GM18873 (cell line): Measurements from ENCODE around the gene DCTD.

Experiments used
- ATAC-seq: cut with Tn5 transposase; IDR thresholded peaks from one replicate; pipeline ENCODE4 v1.9.1; 2021; ENCODE audit warnings: mild to moderate bottlenecking, moderate library complexity, moderate number of reproducible peaks; ENCODE audit not compliant: unreplicated experiment, low FRiP score

The DCTD gene

DNA sequence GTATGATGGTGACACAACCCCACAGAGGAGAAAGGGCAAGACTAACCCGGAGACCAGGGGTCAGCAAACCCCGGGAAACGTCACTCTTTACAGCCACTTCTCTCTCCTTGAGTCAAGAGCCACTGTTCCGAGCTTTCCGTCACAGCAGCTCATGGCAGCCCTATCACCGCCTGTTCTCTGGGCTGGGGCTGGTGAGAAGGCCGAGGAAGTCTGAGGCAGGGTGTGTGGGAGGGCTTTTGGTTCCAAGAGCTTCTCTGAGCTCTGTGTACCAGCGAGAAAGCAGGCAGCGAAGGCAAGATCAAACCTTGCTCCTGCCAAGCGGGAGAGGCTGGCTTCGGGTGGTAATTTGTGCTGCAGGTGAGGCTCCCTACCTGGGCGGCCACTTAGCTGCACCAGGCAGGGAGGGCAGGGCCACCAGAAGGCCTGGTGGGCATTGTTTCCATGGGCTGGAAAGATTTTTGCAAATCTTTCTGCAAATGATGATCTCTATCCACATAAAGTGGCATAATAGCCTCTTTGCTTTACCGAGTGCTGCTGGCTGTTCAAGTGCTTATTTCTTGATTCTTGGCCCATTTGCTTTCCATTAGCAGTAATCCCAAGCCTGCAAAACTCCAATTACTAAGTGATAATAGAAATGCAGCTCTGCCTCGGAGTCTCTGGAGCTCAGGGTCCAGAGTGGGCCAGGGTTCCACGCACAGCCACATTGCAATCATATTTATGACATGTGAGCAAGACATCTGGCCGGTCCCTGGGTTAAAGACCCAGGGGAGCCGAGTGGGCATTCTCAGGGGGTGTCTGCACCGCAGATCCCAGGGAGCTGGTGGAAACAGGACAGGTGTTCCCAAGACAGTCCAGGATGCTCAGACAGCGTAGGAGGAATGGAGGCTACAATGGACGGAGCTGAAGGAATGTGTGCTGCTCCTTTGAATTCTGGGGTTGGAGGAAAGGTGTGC, 41.5 kb downstream of the DCTD start:
- ATAC-seq: no peak

DNA sequence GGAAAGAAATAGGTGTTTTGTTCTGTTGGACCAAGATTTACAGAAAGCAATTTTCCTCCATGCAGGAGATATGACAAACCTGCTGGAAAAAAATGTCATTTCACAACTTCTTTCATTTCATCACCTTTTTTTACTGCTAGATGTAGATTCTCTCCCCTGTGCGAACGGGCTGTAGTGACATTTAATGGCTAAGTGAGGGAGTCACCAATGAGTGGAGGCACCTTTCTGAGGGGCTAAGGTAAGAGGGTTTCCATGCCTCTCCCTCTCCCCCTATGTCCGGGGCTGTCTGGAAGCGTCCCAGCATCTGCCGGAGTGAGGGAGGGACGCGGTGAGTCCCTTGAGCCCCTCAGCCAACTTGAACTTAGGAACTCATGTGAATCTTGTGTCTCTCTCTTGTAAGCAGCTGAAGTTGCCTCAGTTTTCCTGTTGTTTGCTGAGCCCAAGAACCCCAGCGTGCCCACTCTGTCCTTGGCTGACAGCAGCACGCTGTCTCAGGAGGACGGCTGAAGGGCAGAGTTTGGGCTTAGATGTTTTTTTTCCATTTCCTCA, 42.3 kb downstream of the DCTD start:
- no peak for ATAC-seq

DNA sequence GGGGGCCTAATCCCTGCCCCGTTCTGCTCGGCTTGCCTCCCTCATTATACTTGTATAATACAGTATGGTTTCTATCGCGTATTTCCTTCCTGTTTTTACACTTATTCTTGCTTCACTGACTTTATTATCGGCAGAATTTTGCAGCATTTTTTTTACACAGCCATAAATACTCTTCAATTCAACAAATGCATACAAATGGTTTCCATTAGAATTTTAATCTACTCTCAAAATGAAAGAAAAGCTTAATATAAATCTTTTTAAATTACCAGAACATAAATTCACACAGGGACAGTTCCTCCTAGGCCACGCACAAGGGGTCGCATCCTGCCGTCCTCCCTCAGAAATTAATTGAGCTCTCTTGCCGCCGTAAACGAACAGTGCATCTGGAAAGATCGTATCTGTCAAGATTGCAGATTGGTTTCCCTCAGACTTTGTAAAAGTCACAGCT, 42.9 kb downstream of the DCTD start:
- ATAC-seq: no peak

DNA sequence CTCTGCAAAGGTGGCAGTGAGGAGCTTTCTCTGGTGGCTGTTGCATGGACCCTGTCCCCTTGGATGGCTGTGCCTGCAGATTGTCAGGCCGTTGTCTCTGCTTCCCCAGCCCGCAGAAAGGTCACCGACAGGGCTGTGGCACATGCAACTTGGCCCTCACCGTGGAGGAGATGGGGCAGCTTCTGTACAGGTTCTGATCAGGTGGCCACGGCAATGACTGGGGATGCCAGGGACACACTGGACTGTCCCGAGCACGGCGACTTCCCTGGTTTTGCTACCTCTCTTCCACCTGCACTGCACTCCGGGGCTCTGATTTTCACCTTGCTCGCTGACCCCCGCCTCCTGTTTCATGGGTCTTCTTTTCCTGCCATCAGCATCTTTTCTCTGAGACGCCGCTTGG, 43.5 kb downstream of the DCTD start:
- ATAC-seq: no peak

DNA sequence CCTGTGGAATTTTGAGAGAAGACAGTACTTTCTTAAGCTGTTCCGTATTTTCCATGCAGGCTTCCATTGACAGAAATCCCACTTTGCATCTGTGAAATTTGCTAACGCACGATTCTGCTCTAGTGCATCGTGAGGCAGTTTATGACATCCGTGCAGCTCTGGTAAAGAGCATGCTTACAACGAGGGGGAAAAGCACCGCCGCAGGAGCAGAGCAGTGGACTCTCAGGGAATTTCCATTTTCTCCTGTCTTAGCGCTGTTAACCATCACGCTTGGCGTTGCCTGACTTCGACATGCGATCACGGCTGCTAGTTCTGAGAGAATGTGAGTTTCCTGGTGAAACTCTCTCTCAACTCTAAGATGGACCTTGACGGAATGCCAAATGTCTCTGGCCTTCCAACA, 43.9 kb downstream of the DCTD start:
- ATAC-seq: no peak

DNA sequence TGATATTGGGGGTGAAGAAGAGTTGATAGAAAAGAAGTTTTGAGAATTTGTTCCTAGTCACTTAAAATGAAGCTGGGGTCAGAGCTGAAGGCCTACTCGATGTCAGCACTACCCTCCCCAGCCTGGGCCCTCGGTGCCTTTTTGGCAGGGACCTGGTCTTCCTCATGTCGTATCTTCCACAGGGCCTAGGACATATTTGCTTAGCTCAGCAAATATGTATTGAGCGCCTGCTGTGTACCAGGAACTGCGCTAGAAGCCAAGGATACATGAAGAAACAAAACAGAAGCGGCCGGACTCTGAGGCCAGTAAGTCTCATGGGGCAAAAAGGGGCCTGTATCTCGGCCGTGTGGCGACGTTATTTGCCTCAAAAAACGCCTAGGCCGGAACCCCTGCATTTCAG, 44.3 kb downstream of the DCTD start:
- no peak for ATAC-seq

DNA sequence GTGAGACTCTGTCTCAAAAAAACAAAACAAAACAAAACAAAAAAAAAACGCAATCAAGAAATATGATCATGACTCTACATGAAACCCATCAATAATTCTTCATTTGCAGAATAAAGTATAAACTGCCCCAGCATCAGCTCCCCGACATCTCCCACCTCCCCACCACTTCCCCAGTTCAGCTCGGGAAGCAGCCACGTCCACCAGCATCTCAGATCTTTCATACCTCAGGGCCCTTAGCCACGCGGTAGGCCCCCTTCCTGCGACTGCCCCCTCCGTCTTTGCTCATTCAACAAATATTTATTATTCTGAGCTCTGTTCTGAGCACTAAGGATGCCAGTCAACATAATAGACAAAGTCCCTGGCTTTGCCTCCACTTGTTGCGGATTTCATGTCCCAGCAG, 45.6 kb downstream of the DCTD start:
- ATAC-seq: no peak

DNA sequence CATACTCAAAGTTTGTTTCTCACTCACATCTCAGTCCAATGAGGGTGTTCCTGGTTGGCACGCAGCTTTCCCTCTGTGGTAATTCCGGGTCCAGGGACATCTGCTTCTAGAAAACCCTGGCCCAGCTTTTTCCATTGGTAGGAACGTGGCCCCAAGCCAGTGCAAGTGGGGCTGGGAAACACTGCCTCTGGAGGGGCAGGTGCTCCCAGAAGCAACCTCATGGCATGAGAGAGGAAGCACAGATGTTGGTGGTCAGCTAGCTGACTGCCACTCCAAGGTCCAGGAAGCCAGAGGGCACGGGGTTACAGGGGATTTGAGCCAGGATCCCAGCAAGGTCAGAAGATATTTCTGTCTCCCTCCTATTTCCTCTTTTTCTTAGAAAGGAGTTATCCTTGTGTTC, 47.5 kb downstream of the DCTD start:
- no peak for ATAC-seq

DNA sequence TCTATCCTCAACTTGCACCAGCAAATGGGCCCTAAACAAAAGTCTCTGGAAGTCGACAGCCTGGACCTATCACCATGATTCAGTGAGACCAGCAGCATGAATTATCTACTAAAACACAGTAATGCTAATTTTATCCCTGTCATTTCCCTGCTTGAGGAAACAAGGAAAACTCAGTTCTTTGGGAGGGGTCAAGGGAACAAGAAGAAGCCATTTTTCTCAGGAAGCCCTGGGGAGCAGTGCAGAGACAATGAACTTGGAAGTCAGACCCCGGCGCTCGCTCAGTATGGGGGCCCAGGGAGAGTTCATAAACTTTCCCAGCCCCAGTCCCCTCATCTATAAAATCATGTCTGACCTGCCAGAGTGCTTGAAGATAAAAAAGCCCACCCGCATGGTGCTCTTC, 50.4 kb downstream of the DCTD start:
- ATAC-seq: no peak

DNA sequence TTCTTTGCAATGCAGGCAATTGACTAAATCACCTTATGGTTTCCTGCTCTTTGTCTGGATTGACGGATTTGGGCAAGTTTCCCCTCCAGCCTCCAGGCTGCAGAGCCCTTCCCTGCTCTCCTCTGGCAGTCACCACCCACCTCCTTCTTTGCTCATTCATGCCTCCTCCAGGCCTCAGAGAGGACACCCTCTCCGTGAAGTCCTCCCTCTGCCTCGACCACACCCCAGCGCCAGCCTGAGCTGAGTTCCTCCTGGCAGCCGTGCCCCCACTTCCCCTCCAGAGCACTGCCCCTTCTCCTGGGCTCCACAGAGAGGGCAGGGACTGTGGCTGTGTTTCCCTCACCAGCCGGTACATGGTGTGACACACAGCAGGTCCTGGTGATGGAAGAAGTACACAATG, 53.7 kb downstream of the DCTD start:
- ATAC-seq: no peak

DNA sequence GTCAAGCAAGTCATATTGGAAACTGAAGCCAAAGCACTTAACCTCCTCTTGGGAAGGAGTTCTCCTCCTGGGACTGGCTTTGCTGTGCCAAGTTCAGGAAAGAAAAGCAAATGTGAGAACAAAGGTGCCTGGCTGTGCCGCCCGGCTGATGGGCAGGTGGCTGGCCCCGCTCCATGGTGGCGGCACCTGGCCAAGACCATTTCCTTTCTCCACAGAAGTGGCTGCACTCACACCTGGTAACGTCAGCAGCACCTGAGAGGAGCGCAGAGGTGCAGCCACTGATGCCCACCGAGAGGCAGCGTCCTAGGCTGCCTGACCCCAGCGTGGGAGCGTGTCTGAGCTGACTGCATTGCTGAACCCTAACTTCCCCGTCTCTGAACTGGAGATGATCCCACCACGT, 54.3 kb downstream of the DCTD start:
- no peak for ATAC-seq

DNA sequence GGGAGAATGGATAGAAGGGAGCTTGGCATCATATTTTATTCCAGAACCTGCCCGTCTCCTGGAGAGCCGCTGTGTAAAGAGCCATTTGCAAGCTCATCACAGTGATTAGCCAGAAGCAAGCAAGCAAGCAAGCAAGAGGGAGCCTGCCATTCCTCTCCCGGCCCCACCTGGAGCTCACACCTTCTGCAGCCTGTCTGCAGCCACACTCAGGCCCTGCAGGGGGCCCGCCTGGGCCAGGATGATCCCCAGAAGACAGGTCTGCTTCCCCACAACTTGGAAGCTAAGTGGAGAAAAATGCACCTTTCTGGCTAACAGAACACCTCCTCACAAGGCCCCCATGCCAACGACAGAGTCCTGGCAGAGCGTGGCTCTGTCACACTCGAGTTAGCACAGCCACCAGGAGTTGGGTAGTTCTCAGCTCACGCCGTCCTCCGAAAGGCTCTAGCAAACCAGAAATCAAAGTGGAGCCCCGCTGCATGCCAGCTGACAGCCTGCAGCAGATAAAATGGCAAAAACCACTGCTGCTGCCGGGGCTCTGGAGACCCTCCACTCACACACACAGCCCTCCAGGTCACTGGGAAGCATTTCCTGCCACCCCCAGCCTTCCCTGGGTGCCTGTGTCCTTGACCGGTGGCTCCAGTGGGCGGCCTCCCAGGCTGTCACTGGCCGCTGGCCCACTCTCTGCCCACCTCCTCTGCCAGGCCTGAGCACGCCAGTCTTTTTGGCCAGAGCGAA, 54.9 kb downstream of the DCTD start:
- no peak for ATAC-seq

DNA sequence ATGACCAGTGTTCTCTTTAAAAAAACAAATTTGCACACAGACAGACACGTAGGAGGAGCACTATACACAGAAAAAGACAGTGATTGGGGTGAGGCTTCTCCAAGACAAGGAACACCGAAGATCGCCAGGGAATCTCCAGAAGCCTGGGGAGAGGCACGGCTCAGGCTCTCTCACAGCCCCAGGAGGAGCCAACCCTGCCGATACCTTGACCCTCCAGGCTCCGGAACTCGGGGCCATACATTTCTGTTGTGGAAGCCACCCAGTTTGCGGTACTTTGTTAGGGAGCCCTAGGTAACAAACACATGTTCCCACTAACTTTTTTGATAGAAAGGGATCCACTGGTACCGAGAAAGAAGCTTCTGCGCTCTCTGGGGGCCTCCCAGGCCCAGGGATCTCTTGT, 55.8 kb downstream of the DCTD start:
- no peak for ATAC-seq

DNA sequence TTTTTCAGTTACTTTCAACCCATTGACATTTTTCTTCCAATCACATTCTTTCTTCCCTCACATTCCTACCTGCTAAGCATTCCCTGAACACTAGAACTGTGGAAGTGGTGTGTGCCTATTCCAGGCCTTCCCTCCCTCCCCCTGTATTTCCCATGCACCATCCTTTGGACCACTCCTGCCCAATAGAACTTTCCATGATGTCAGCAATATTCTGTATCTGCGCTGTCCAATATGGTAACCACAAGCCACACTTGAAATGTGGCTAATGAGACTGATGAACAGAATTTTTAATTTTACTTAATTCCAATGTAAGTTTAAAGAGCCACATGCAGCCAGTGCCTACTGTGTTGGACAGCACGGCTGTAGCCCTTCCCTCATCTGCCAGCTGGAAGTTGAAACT, 57.5 kb downstream of the DCTD start:
- no peak for ATAC-seq

DNA sequence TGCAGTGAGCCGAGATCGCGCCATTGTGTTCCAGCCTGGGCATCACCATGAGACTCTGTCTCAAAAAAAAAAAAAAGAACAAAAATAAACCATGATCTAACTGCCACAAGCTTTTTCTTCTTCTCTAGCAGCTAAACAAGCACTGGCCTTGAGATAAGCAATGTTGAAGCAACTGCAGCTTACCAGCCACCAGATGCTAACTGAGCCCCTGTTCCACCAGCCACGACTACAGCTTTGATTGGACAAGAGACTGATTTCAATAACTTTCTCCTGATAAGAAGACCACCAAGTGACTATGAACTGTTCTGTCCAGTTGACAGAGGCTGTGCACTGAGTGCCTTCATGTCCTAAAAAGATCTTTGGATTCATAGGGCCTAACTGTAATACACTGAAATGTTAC, 58.5 kb downstream of the DCTD start:
- no peak for ATAC-seq

DNA sequence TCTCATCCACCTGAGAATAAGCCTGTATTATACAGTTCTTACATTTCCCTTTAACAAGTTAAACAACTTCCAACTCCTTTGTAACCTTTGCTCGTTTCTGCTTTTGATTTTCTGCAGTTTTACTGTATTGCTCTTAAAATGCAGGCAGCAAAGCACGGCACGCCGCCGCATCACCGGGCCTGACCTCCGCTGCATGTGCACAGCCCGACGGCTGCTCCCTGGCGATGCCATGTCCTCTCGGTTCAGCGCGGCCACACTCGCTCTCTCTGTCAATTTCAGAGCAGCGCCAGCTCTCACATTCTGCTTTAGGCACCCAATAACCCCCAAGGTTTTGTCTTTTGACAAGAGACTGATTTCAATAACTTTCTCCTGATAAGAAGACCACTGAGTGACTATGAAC, 60.3 kb downstream of the DCTD start:
- ATAC-seq: no peak

DNA sequence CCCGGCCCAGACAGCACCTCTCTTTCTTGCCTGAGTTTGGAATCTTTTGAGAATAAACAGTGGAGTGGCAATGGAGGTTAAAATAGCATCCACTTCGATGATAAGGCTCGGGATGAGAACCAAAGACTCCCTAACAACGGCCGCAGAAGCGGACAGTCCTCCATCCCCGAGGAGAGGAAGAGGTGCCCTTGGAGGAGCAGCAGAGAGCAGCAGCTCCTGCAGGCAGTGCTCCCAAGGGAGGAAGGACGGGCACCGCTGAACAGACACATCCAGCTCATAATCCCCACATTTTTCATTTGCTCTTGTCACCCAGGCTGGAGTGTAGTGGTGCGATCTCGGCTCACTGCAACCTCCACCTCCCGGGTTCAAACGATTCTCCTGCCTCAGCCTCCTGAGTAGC, 61.3 kb downstream of the DCTD start:
- no peak for ATAC-seq

DNA sequence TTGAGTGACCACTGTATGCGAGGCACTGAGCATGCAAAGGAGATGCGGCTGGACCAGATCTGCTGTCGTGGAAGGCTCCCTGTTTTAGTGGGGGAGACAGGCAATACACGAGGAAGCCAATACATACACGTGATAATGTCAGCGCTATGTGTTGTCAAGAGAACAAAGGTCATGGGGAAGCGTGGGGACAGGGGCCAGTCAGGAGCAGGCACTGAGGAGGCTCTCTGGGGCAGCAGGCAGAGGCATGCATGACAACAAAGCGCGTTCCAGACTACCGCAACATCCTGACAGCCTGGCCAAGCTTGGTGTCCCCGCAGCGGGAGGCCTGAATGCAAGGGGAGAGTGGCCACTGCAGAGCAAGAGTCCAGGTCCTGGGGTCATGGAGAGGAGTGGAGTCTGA, 61.9 kb downstream of the DCTD start:
- ATAC-seq: no peak

DNA sequence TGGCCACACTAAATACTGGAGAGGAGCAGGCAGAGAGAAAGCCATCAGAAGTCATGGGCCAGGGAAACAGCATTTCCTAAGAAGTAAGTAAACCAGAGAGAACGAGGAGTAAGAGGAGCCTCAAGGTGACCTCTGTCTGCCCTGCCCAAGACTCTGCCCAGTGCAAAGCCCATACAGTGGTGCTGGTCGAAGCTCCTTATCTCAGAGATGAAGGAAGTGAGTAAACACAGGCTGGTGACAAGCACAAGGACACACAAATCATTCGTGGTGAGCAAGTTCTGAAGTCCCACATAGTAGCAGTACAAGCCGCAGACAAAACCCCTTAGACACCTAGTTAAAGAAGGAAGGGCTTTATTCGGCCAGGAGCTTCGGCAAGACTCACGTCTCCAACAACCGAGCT, 62.7 kb downstream of the DCTD start:
- no peak for ATAC-seq

DNA sequence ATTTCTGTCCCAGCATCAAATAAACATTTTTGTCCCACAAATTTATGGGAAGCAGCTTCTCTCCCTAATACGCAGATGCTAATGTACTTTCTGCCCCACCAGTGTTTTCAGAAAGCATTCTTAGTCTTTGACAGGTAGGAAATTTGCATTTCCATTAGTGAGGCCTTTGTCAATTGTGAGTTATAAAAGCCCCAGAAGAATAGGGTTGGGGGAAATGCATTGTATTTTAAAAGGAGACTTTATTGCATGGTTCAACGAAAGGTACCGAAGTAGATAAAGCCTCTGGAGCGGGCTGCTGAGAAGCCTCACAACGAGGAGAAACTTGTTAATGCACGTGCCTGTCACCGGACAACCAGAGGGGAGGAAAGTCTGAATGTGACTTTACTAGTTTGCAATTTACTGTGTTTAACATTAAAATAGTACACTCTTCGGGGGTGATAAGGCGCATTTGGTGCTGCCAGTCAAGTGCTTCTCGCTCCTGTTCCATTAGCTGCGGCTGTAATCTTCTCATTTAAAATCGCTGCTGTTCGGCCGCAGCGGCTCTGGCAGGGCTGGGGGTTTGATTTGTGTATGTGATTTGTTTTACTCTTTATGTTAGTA, 63.4 kb downstream of the DCTD start:
- ATAC-seq: no peak

DNA sequence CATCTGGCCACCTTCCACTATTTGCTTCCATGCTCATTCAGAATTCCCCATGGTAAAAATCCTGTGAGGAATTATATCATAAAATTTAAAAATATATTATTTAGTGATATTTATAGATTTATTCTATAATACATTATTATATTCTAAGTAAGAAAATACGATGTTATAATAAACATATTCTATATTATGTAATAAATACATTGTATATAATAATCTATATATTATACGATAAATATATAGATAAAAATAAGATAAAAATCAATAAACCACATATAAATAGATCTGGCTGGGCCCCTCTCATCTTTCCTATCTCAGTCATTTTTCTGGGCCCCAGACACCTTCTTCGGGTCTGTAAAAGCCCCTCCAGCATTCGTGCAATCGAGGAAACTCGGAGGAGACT, 68.5 kb downstream of the DCTD start:
- no peak for ATAC-seq
